ENCODE data around the gene UBP1. TPM values are rescaled to one million over a fixed set of nuclear protein-coding genes. Genes with fewer than 3 reads are reported as not detected.
"Not testable (repeated sequence)": the region's sequence is repeated elsewhere in the genome, so short reads cannot be mapped to it uniquely, and the experiment has no call there.

The UBP1 gene
- polyA plus RNA-seq, 10 donors: 40.4 to 59.9 (median 56.7) TPM

DNA sequence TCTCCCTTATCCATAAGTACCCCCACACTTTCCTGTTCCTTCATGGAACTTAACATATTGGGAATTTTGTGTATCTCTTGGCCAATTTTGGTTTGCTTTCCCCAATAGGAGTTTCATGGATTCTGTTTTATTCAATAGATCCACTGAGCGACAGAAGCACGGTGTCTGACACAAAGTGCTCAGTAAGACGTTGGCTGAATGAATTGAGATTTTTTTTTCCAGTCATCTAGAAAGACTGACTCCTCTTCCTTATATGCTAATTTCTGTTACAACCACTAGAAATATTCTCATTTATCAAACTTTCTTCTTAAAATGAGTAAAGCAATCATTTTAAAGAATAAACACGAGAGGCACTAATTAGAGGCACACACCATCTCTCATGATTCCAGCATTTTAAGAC lies 48.1 kb downstream of the UBP1 start:
- no peak for DNase-seq

- no peak for DNase-seq
These were observed 48.8 kb downstream of the UBP1 start for GRCh38 chr3:33391255-33391995.

GRCh38 chr3:33389908-33390307 lies 50.3 kb downstream of the UBP1 start:
- DNase-seq: no peak

DNA sequence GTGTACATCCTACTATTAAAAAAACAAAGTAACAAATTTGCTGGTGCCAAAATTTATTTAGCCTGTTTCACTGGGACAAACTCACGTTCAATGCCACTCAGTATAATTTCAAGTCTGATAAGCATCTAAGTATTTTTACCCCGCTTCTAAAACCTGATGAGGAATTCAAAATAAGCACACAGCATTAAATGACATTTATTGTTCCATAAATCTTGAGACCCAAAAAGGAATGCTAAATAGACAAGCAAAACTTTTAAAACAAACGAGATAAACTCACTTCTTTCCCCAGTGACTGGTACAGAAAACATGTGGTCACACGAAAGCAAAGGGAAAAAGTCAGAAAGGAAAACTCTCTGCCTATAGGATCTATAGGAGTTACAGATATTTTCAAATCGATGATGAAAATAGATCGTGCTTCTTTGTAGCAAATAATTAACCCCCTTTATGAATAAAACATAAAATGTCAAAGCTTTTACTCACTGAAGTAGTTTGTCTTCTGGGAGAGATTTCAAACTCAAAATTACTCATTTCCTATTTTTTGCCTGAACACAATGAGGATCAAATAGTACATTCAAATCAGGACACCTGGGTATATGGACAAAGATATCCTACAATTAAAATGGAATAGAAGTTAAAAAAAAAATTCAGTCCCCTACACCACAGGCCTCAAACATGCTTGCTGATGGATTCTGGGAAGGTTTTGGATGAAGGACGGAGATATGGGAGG lies 51.7 kb downstream of the UBP1 start:
- DNase-seq: no peak

DNA sequence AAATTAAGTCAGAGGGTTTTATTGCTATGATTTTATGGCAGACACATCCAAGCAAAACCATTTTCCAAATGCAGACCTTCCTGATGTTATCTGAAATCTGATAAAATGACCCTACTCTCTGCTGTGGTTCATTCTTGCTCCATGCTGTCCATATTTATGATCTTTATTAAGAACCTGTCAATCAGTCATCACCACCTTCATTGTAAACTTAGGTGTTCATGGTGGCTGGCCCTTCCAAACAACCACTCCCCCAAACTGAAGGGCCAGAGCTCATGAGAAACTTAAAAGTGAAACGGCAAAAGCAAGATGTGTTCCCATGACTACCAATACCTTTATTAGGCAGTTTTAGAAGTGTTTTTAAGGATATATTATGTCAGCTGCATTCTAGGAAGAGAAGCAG lies 53.6 kb downstream of the UBP1 start:
- DNase-seq: no peak

GRCh38 chr3:33385423-33385822 lies 54.8 kb downstream of the UBP1 start:
- DNase-seq: no peak

DNA sequence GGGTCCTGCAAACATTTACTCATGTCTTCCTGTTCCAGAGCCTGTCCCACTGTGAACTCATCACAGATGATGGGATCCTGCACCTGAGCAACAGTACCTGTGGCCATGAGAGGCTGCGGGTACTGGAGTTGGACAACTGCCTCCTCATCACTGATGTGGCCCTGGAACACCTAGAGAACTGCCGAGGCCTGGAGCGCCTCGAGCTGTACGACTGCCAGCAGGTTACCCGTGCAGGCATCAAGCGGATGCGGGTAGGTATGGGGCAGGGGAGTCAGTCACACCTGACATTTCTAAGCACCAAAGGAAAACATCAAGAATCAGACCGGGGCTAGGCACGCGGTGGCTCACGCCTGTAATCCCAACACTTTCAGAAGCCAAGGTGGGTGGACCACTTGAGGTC lies 56.3 kb downstream of the UBP1 start:
- no peak for DNase-seq

DNA sequence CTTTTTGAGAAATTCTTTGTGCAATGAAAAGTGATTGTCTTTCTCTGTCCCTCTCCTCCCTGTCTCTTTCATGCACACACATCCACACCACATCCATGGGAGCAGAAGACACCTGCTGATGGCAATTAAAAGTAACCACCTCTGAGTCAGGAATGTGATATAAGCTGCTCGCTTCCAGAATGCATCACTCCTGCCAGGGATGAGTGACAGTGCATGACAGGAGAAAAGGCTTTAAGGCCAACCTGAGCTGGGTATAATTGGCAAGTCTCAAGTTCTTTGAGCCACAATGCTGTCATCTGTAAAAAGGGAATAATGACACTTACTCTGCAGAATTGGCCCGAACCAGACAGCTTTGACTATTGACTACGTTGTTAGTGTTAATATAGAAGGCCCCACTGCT lies 59.6 kb downstream of the UBP1 start:
- DNase-seq: no peak

DNA sequence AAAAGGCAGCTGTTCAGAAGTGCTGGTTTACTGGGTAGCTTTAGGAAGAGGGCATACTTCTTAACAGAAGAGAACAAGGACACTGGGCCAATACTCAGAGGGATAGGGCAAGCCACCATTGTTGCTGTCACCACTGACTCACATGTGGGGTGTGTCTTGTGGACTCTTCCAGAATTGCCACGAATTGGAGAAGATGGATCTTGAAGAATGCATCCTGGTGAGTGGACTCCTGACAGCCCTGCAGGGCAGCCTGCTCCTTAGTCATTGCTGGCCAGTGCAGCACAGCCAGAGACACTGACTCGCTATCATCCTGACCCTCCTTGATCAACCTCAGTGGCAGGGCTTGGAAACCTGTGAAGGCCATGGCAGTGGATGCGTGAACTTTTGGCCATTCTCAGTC lies 62.3 kb downstream of the UBP1 start:
- DNase-seq: no peak

DNA sequence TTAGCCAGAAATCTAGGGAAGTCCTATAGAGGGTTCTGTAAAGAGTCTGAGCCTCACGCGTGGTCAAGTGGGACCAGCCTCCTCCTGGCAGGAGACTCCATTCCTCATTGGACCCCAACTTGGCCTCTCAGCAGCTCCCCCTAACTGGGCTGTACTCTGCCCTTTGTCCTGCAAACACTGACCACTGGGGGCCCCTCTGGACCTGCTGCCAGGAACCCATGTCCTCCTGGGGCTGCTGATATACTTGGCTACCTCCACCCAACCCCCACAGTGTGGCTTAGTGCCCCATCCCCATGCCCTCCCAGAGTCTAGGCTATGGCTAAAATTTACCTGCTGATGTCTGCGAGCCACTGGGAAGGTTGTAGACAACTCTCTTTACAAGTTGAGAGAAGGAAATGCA lies 62.7 kb downstream of the UBP1 start:
- no peak for DNase-seq

DNA sequence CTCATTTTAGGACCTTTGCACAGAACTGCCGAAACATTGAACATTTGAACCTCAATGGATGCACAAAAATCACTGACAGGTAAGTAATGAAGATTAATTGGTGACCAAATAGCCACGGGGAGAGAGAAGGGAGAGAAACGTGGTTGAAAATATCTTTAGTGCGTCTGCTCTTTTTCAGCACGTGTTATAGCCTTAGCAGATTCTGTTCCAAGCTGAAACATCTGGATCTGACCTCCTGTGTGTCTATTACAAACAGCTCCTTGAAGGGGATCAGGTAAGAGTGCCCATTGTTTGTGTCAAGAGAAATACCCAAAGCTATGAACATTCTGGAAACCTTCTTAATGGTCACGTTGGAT lies 67.1 kb downstream of the UBP1 start:
- no peak for DNase-seq

DNA sequence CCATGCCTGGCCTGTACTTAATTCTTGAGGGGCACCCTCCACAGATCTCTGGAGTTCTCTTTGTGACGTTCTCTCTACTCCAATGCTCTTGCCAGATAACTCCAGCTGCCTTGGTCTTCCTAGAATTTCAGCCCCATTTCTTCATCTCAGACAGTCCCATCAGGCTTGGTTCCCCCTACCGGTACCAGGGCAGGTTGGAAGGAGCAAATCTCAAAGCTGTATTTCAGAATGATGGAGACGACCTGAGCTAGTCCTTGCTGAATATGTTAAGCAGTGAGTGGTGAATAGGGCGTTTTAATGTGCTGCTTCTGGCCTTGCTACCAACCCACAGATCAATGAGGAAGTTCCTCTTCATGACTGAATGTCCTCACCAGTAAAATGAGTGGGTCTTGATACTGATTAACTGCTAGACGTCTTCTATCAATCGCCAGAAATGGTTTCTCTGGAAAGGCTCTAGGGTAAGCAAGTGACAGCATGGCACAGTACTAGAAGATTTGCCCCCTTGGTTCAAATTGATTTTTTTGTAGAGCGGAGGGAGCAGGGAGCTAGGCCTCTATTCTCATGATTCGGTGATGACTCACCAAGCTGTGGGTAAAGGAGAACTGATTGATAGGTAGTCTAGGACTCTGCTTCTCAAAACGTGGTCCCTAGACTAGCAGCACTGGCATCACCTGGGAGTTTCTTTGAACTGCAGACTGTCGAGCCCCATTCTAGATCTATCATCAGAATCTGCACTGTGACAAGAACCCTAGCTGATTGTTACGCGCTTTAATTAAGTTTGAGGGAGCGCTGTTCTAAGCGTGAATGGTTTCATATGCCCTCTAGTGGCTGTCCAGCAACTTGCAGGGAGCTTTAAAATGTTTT lies 67.8 kb downstream of the UBP1 start:
- peak; percentile 24 to 64 (median 40) for DNase-seq

DNA sequence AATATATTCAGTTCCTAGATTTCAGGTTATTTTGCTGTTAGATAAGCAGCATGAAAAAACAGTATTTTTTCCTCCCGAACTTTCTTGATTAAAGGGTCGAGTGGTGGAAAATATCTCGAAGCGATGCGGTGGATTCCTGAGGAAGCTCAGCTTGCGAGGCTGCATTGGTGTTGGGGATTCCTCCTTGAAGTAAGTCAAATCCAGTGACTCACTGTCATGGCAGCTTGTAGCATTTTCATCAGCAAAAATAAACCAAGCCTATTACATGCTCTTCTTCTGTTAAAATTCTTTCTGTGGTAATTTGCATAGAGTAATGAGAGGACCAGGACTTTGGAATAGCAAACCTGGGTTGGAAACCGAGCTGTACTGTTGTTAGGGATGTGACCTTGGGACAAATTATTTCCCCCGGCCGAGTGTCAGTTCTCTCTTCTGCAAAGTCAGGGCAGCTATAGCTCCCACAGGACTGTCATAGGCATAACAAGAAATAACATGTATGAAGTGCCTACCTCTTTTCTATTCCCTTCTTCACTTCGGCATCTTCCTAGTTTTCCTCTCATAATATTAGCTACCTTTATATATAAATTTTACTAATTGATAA lies 75.6 kb downstream of the UBP1 start:
- no peak for DNase-seq

GRCh38 chr3:33364060-33364459 lies 76.1 kb downstream of the UBP1 start:
- DNase-seq: no peak

- DNase-seq: no peak
These were observed 76.9 kb downstream of the UBP1 start for GRCh38 chr3:33363113-33363800.

GRCh38 chr3:33360136-33360825 lies 79.9 kb downstream of the UBP1 start:
- peak in 1 of 3 donors; percentile 25 for DNase-seq

DNA sequence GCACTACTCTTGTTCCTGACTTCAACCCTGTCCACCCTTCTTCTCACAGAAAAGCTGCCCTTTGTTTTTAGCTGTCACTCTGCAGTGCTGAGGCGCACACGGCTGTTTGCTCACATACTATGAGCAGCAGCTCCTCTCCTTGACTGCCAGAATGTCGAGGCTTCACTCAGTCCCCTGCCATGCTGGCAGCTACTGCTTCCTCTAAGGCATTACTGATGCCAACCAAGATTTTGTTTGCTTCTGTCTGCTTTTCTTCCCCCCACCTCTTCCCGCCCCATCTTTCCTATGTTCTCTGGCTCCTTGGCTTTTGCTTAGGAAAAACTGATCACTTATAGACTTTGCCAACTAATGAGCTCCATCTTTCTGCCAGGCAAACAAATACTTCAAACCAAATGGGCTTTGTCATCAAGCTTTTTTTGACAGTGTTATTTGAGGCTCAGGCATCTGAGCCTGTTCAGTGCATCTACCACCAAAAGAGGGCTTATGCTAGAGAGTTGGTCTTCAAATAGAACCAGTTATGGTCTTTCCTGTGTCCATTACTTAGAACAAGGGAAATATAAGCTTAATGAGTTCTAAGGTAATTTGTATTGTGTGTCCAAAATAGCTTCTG lies 81.9 kb downstream of the UBP1 start:
- DNase-seq: peak in 2 of 3 donors; percentile 21 to 36

DNA sequence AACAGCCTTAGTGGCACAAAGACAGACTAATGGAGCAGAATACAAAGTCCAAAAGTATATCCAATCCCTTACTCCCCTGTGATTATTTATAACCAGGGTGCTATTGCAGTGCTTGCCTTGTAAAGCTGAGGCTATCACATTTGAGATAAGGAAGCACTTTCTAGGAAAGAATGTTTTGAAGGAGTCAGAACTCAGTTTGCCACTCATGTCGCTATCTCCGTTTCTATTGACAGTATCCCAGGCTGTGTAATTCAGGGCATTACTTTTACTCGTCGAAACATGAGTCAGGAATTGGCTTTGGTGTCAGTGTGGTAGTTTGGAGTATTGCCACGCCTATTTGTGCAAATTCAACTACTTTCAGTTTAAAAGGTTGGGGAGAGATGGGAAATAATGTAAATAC lies 84.6 kb downstream of the UBP1 start:
- no peak for DNase-seq

GRCh38 chr3:33339758-33340157 lies 100.4 kb downstream of the UBP1 start:
- no peak for DNase-seq

DNA sequence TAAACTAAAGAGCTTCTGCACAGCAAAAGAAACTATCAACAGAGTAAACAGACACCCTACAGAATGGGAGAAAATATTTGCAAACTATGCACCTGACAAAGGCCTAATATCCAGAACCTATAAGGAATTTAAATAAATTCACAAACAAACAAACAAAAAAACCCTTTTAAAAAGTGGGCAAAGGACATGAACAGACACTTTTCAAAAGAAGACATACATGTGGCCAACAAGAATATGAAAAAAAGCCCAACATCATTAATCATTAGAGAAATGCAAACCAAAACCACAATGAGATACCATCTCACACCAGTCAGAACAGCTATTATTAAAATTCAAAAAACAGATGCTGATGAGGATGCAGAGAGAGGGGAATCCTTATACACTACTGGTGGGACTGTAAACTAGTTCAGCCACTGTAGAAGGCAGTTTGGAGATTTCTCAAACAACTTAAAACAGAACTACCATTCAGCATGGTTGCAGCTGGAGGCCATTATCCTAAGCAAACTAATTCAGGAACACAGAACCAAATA lies 101.2 kb downstream of the UBP1 start:
- DNase-seq: not testable (repeated sequence)

Data from muscle of back (tissue), 11 donors.